ENCODE measurements around the gene WDR37. TPM values are rescaled to one million over a fixed set of nuclear protein-coding genes. Genes with fewer than 3 reads are reported as not detected.
A peak's percentile ranks its signal among the peaks of the same experiment; 100 is the strongest.

The WDR37 gene
- total and polyA plus RNA-seq, 9 of the 15 experiments (the other 6 are each of a cell fraction or from before 2014, with no cell fraction given): 2.3 to 11.6 (median 6.7) TPM

DNA sequence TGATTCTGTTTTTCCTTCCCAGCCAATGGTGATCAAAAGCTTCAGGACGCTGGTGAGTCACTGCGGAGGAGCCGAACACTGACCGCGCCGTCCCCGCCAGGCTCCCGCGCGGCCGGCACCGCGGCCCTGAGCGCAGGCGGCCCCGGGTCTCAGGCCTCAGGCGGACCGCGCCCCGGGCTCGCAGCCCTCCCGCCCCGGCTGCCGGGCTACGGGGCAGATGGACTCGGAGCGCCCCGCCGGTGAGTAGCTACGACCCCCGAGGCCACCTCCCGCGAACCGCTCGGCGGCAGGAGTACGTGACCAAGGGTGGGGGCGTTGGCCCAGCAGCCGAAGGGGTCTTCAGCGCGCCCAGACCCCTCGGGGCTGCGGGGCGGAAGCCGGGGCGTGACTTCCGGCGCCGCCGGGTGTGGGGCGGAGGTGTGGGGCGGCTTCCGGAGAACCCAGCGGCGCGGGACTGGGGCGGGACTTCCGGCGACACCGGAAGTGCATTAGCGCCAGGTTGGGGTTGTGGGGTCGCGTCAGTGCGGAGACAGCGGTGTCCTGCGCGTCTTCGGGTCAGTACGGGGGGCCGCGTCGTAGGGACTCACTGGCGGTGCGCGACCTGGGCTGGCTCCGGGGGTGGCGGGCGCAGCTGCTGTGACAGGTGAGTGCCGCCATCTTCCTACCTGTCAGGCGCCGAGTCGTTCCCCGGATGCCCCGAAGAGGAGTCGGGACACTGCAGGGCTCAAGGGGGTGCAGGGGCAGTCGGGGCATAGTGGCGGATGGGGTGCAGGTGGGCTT lies at the start of gene WDR37 (continued):
- no peak for TF ChIP-seq CTCF (IDR thresholded peaks at IDR 0.05 in 2 of 3, conservative IDR thresholded peaks at IDR 0.05 in 1 of 3; ENCODE audit: insufficient read depth in 2 of 3, low read depth in 1 of 3, low read length in 3 of 3)
- TF ChIP-seq, protein P1, sequence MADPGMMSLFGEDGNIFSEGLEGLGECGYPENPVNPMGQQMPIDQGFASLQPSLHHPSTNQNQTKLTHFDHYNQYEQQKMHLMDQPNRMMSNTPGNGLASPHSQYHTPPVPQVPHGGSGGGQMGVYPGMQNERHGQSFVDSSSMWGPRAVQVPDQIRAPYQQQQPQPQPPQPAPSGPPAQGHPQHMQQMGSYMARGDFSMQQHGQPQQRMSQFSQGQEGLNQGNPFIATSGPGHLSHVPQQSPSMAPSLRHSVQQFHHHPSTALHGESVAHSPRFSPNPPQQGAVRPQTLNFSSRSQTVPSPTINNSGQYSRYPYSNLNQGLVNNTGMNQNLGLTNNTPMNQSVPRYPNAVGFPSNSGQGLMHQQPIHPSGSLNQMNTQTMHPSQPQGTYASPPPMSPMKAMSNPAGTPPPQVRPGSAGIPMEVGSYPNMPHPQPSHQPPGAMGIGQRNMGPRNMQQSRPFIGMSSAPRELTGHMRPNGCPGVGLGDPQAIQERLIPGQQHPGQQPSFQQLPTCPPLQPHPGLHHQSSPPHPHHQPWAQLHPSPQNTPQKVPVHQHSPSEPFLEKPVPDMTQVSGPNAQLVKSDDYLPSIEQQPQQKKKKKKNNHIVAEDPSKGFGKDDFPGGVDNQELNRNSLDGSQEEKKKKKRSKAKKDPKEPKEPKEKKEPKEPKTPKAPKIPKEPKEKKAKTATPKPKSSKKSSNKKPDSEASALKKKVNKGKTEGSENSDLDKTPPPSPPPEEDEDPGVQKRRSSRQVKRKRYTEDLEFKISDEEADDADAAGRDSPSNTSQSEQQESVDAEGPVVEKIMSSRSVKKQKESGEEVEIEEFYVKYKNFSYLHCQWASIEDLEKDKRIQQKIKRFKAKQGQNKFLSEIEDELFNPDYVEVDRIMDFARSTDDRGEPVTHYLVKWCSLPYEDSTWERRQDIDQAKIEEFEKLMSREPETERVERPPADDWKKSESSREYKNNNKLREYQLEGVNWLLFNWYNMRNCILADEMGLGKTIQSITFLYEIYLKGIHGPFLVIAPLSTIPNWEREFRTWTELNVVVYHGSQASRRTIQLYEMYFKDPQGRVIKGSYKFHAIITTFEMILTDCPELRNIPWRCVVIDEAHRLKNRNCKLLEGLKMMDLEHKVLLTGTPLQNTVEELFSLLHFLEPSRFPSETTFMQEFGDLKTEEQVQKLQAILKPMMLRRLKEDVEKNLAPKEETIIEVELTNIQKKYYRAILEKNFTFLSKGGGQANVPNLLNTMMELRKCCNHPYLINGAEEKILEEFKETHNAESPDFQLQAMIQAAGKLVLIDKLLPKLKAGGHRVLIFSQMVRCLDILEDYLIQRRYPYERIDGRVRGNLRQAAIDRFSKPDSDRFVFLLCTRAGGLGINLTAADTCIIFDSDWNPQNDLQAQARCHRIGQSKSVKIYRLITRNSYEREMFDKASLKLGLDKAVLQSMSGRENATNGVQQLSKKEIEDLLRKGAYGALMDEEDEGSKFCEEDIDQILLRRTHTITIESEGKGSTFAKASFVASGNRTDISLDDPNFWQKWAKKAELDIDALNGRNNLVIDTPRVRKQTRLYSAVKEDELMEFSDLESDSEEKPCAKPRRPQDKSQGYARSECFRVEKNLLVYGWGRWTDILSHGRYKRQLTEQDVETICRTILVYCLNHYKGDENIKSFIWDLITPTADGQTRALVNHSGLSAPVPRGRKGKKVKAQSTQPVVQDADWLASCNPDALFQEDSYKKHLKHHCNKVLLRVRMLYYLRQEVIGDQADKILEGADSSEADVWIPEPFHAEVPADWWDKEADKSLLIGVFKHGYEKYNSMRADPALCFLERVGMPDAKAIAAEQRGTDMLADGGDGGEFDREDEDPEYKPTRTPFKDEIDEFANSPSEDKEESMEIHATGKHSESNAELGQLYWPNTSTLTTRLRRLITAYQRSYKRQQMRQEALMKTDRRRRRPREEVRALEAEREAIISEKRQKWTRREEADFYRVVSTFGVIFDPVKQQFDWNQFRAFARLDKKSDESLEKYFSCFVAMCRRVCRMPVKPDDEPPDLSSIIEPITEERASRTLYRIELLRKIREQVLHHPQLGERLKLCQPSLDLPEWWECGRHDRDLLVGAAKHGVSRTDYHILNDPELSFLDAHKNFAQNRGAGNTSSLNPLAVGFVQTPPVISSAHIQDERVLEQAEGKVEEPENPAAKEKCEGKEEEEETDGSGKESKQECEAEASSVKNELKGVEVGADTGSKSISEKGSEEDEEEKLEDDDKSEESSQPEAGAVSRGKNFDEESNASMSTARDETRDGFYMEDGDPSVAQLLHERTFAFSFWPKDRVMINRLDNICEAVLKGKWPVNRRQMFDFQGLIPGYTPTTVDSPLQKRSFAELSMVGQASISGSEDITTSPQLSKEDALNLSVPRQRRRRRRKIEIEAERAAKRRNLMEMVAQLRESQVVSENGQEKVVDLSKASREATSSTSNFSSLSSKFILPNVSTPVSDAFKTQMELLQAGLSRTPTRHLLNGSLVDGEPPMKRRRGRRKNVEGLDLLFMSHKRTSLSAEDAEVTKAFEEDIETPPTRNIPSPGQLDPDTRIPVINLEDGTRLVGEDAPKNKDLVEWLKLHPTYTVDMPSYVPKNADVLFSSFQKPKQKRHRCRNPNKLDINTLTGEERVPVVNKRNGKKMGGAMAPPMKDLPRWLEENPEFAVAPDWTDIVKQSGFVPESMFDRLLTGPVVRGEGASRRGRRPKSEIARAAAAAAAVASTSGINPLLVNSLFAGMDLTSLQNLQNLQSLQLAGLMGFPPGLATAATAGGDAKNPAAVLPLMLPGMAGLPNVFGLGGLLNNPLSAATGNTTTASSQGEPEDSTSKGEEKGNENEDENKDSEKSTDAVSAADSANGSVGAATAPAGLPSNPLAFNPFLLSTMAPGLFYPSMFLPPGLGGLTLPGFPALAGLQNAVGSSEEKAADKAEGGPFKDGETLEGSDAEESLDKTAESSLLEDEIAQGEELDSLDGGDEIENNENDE (IDR thresholded peaks at IDR 0.05; ENCODE audit: low read depth, low read length): no peak
- no peak for TF ChIP-seq PHB2 (IDR thresholded peaks at IDR 0.05; ENCODE audit: low read depth)
- no peak for TF ChIP-seq KDM2B (CRISPR knock-in tag; IDR thresholded peaks at IDR 0.05)
- TF ChIP-seq AFF4 (CRISPR knock-in tag; IDR thresholded peaks at IDR 0.05): 0 out of 2 replicates have a peak, but pooled peaks have one; percentile 53
- no peak for TF ChIP-seq FOXP1 (CRISPR knock-in tag; IDR thresholded peaks at IDR 0.05)
- no peak; the same call in 1 of the 2 replicates for TF ChIP-seq ZBTB9 (CRISPR knock-in tag; IDR thresholded peaks at IDR 0.05)

Data from K562 (cell line).